AG09319 (cell line): ENCODE data around the gene OPCML.

Source experiments
- DNase-seq: peaks from one replicate; pipeline ENCODE4 v3.0.0-alpha.2; 2010; ENCODE audit warnings: low read depth; ENCODE audit errors: extremely low read depth
- TF ChIP-seq, protein P1 (sequence below): IDR thresholded peaks from 2 replicates; pipeline ENCODE4 v1.5.1; 2011; ENCODE audit warnings: low read depth, mild to moderate bottlenecking, inconsistent platforms, low read length, moderate library complexity

The OPCML gene

DNA sequence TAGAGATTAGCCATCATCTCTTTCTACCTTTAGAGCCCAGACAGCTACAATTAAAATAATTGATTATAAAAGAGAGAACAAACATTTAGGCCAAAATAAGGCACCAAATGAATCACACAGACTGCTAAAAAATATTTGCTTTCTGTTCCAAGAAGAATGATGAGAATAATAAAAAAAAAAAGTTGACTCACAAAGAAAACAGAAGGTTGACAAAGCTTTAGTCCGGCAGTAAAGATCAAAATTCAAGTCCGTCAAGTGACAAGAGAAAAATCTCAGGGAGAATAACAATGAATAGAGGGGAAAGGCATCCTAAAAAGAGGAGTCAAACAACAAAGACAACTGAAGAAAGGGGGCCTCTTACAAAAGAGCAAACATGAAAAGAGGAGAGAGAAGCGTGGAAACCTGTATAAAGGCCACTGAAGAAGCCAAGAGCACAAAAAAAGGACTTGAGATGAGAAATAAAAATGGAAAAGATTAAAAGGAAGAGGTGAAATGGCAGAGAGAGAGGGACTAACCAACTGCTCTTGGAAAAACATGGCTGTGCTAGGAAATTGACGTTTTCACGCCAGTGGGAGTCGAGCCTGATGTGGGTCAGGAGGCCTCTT is 910.2 kb downstream of the OPCML start:
- TF ChIP-seq, protein P1, sequence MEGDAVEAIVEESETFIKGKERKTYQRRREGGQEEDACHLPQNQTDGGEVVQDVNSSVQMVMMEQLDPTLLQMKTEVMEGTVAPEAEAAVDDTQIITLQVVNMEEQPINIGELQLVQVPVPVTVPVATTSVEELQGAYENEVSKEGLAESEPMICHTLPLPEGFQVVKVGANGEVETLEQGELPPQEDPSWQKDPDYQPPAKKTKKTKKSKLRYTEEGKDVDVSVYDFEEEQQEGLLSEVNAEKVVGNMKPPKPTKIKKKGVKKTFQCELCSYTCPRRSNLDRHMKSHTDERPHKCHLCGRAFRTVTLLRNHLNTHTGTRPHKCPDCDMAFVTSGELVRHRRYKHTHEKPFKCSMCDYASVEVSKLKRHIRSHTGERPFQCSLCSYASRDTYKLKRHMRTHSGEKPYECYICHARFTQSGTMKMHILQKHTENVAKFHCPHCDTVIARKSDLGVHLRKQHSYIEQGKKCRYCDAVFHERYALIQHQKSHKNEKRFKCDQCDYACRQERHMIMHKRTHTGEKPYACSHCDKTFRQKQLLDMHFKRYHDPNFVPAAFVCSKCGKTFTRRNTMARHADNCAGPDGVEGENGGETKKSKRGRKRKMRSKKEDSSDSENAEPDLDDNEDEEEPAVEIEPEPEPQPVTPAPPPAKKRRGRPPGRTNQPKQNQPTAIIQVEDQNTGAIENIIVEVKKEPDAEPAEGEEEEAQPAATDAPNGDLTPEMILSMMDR: no peak
- no peak for DNase-seq

DNA sequence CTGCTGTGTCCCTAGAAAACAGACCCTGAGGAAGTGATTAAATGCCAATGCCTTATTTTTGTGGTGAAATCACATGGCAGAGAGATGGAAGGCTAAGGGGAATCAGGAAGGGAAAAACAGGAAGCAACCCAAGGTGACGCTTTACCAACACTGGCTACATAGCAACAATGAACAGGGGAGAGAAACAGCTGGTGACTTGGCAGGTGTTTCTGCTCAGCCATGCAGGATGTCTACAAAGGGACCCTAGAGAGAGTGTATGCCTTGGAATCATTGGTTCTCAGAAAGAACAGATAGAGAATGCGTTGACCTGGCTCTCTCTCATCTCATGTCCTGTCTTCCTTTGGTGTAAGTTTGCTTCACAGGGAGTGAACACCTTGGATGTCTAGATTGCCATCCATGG is 911.9 kb downstream of the OPCML start:
- no peak for DNase-seq

DNA sequence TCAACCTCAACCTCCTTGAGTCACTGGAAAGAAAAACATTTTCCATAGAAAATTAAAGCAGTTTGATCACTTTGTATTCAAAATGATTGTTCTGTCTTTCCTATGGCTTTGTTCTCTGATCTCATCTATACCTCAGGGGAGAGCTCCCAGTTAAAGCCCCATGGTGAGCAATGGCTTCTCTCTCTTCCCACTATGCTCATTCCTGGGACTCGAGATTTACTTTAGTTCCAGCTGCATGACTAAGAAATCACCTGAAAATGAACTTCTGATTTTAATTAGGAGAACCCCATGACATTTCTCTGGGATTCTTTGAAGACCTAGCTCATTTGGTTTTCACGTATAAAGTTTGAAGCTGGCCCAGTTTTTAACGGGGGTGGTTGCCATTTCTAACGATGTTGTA is 921.5 kb downstream of the OPCML start:
- TF ChIP-seq, protein P1: no peak
- DNase-seq: no peak

More for the DNA sequence above, 911.9 kb downstream of the OPCML start:
- TF ChIP-seq, protein P1: no peak

DNA sequence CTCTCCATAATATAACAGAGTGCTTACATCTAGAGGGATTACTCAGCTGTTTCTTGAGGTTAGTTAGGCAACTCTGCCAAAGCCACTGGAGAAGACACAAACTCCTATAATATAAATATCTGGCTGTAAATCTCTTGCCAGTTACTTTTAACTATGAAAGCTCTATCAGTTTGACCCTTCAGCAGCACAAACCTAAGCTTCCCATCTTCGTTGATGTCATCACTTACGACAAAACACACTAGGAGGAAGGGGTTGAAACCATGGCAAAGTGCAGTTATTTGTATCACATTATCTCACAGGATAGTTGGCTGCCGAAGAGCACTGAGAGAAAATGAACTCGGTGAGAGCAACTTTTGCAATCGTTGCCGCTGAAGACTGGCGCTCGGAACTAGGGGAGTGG is 922.1 kb downstream of the OPCML start:
- no peak for DNase-seq
- TF ChIP-seq, protein P1: no peak

DNA sequence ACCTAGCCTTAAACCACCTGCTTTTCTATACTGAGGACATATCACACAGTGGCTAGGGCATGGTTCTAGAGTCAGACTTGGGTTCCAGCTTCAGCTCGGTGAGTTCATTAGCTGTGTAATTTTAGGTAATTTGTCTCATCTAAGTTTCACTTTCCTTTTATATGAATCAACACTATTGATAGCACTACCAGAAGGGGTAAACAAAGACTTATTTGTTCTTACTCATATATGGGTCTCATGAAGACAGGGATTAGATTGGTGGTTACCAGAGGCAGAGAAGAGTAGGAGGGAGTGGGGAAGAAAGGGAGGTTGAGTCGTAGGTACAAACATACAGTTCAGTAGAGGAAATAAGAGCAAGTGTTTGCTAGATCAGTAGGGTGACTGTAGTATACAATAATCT is 924.7 kb downstream of the OPCML start:
- no peak for DNase-seq
- TF ChIP-seq, protein P1: no peak

DNA sequence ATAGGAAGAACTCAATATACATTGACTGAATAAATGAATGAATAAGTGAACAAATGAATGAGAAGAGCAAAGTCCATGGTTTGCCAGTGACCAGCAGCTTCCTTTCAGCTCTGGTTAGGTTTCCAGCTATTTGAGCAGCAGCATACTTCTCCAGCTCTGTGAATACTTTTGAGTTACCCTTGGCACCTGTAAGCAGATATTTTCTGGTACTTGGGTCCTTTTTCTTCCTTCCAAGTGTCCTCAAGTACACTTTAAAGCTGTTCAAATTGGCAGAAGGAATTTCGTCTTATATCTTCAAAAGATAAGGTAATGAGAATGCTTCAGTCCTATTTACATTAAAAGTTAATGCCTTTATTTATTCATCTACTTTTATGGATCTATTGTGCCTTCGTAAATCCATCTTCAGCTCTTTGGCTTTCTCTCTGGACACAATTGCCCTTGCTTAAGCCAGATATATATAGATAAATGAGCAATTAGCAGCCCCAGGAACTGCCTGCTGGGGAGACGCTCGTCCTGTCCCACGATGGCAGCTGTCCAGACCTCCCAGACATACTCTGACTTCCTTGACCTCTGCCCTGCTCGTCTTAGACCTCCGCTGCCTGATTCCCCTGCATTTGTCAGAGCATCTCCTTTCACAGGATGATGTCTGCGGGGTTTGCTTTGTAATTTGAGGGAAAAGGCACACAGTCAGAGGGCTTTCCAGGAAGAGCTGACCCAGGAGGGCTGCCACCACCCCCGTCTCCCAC is 926.3 kb downstream of the OPCML start:
- DNase-seq: no peak
- TF ChIP-seq, protein P1: no peak

DNA sequence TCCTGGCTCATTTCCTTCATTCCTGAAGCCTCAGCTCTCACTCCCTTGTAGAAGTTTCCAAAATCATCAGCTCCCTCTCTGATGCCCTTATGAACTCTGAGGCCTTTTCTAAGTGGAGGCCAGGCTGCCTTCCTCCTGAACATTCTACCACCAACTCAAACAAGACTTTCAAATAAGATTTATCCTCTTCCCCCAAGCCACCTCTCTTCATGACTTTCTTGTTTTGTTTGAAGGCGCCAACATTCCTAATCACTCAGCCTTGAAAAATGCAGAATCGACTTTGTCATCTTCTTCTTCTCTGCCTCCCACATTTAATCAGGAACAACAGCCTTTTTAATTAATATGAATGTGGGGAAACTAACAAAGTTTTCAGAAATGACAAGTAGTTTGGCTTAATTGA is 927.9 kb downstream of the OPCML start:
- TF ChIP-seq, protein P1: no peak
- no peak for DNase-seq
